DOHH2 (cell line): Measurements from ENCODE around the gene ZNF711.

Source experiments
- EZH2phosphoT487 ChIP-seq: fragments of 200-600 bp; sonication (generic); IDR thresholded peaks from 2 replicates; pipeline ENCODE4 v1.6.1; 2017; ENCODE audit warnings: borderline replicate concordance, mild to moderate bottlenecking, antibody characterized with exemption, low read length, moderate library complexity, mixed read lengths
- TF ChIP-seq, protein P1 (sequence below): fragments of 200-600 bp; sonication (generic); IDR thresholded peaks from one replicate; pipeline ENCODE4 v1.5.1; 2014; ENCODE audit warnings: antibody characterized with exemption, mild to moderate bottlenecking, low read depth, low read length; ENCODE audit not compliant: poor library complexity, severe bottlenecking

DNA sequence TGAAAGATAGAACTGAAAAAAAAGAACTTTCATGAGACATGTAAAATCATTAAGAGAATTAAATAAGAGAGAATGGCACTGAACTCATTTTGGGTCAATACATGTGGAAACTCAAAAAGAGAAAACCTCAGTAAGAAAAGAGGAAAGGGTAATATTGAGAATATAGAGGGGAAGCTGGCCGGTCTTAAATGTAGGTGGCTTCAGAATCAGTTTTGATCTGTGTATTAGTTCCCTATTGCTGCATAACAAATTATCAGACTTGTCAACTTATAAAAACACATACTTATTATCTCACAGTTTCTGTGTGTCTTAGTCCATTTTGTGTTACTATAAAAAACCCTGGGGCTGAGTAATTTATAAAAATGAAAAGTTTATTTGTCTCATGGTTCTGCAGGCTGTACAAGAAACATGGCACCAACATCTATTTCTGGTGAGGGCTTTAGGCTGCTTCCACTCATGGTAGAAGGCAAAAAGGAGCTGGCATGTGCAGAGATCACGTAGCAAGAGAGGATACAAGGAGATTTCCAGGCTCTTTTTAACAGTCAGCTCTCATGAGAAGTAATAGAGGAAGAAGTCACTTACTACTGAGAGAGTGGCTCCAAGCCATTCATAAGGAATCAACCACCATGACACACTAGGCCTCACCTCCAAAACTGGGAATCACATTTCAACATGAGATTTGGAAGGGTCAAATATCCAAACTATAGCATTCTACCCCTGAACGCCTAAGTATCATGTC, 29.8 kb upstream of the ZNF711 start:
- TF ChIP-seq, protein P1, sequence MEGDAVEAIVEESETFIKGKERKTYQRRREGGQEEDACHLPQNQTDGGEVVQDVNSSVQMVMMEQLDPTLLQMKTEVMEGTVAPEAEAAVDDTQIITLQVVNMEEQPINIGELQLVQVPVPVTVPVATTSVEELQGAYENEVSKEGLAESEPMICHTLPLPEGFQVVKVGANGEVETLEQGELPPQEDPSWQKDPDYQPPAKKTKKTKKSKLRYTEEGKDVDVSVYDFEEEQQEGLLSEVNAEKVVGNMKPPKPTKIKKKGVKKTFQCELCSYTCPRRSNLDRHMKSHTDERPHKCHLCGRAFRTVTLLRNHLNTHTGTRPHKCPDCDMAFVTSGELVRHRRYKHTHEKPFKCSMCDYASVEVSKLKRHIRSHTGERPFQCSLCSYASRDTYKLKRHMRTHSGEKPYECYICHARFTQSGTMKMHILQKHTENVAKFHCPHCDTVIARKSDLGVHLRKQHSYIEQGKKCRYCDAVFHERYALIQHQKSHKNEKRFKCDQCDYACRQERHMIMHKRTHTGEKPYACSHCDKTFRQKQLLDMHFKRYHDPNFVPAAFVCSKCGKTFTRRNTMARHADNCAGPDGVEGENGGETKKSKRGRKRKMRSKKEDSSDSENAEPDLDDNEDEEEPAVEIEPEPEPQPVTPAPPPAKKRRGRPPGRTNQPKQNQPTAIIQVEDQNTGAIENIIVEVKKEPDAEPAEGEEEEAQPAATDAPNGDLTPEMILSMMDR, result no peak
- TF ChIP-seq EZH2phosphoT487, result no peak
